IMR-90 (cell line): ENCODE results near the gene COG3. TPM values are rescaled to one million over a fixed set of nuclear protein-coding genes. Genes with fewer than 3 reads are reported as not detected.

Source experiments
- ATAC-seq: fragments of 200-7000 bp; cut with Tn5 transposase; 2 replicates; pipeline ENCODE4 v1.9.1; 2020; ENCODE audit warnings: low read depth, mild to moderate bottlenecking, moderate library complexity
- BruUV-seq: library from RNA; stranded (reverse); fragments of 400-500 nt; replicated peaks from 2 replicates; lab custom pipeline; 2021; lab: Mats Ljungman, UMichigan
- CTCF ChIA-PET: fragments of 300-600 bp; formaldehyde crosslinking; extraction: SDS; loops from one replicate; lab custom pipeline; 2021; ENCODE audit warnings: antibody characterized with exemption; lab: Yijun Ruan, JAX
- POLR2A ChIA-PET: fragments of 300-600 bp; sonication (Branson Sonifier 250); formaldehyde crosslinking; loops from one replicate; lab custom pipeline; 2022; ENCODE audit warnings: antibody characterized with exemption; ENCODE audit not compliant: unreplicated experiment; lab: Charles Lee
- DNase-seq: peaks from one replicate; pipeline ENCODE4 v3.0.0; 2013
- H2AFZ ChIP-seq: replicated peaks from 2 replicates; pipeline ENCODE3; 2013; ENCODE audit warnings: low read length, mild to moderate bottlenecking; ENCODE audit not compliant: poor library complexity
- H2AK5ac ChIP-seq: 2 replicates; pipeline ENCODE4 v1.6.1; 2013; ENCODE audit warnings: low read depth, low read length, inconsistent platforms
- H2AK9ac ChIP-seq: replicated peaks from 2 replicates; pipeline ENCODE3; 2013; ENCODE audit warnings: mild to moderate bottlenecking, low read depth, low read length, moderate library complexity; ENCODE audit not compliant: poor library complexity
- H2BK120ac ChIP-seq: 2 replicates; pipeline ENCODE4 v1.6.1; 2013; ENCODE audit warnings: low read depth, low read length, inconsistent platforms
- H2BK15ac ChIP-seq: 3 replicates; pipeline ENCODE4 v1.6.1; 2013; ENCODE audit warnings: low read depth, low read length, inconsistent platforms
- H2BK20ac ChIP-seq: 2 replicates; pipeline ENCODE4 v1.6.1; 2013; ENCODE audit warnings: low read depth, mild to moderate bottlenecking, inconsistent platforms, low read length, moderate library complexity
- H2BK5ac ChIP-seq: 2 replicates; pipeline ENCODE4 v1.6.1; 2013; ENCODE audit warnings: mild to moderate bottlenecking, low read depth, low read length, inconsistent platforms; ENCODE audit not compliant: poor library complexity, severe bottlenecking
- H3K14ac ChIP-seq: replicated peaks from 2 replicates; pipeline ENCODE4 v1.6.1; 2013; ENCODE audit warnings: low read depth, low read length, inconsistent platforms
- H3K18ac ChIP-seq: 2 replicates; pipeline ENCODE4 v1.6.1; 2013; ENCODE audit warnings: low read depth, low read length, control low read depth
- H3K23ac ChIP-seq: 2 replicates; pipeline ENCODE4 v1.6.1; 2013; ENCODE audit warnings: low read depth, low read length, inconsistent platforms
- H3K27ac ChIP-seq: 2 replicates; pipeline ENCODE4 v1.5.1; 2013; ENCODE audit warnings: mild to moderate bottlenecking, control low read depth, low read length; ENCODE audit not compliant: insufficient read depth
- H3K27me3 ChIP-seq: 2 replicates; pipeline ENCODE4 v1.6.1; 2013; ENCODE audit warnings: low read length; ENCODE audit not compliant: control insufficient read depth, insufficient read depth
- H3K36me3 ChIP-seq: 2 replicates; pipeline ENCODE4 v1.6.1; 2013; ENCODE audit warnings: low read length, mixed read lengths; ENCODE audit not compliant: control insufficient read depth, insufficient read depth
- H3K4ac ChIP-seq: 2 replicates; pipeline ENCODE4 v1.6.1; 2013; ENCODE audit warnings: low read depth, low read length, inconsistent platforms
- H3K4me1 ChIP-seq: 2 replicates; pipeline ENCODE4 v1.6.1; 2013; ENCODE audit warnings: low read length, mixed read lengths; ENCODE audit not compliant: control insufficient read depth, insufficient read depth
- H3K4me2 ChIP-seq: 2 replicates; pipeline ENCODE4 v1.6.1; 2013; ENCODE audit warnings: low read depth, mild to moderate bottlenecking, control low read depth, low read length, moderate library complexity
- H3K4me3 ChIP-seq: 2 replicates; pipeline ENCODE4 v1.5.1; 2013; ENCODE audit warnings: low read depth, mild to moderate bottlenecking, control low read depth, low read length, moderate library complexity; ENCODE audit not compliant: insufficient read depth
- H3K56ac ChIP-seq: 2 replicates; pipeline ENCODE4 v1.6.1; 2013; ENCODE audit warnings: low read length, inconsistent platforms; ENCODE audit not compliant: insufficient read depth; ENCODE audit errors: extremely low read depth
- H3K79me1 ChIP-seq, 2 experiments: 2 replicates each; pipeline ENCODE4 v1.6.1; 2013; ENCODE audit warnings: low read length in 2 of 2, inconsistent platforms in 1 of 2, low read depth in 1 of 2
- H3K9ac ChIP-seq: 2 replicates; pipeline ENCODE4 v1.6.1; 2013; ENCODE audit warnings: low read depth, low read length, control low read depth
- H3K9me1 ChIP-seq: 2 replicates; pipeline ENCODE4 v1.6.1; 2013; ENCODE audit warnings: low read length, inconsistent platforms; ENCODE audit not compliant: insufficient read depth
- H3K9me3 ChIP-seq: 2 replicates; pipeline ENCODE4 v1.6.1; 2013; ENCODE audit warnings: low read length; ENCODE audit not compliant: control insufficient read depth, insufficient read depth
- H4K20me1 ChIP-seq: 2 replicates; pipeline ENCODE4 v1.6.1; 2013; ENCODE audit warnings: low read length, inconsistent platforms; ENCODE audit not compliant: insufficient read depth
- H4K5ac ChIP-seq: 2 replicates; pipeline ENCODE4 v1.6.1; 2013; ENCODE audit warnings: mild to moderate bottlenecking, low read depth, low read length, control low read depth
- H4K8ac ChIP-seq, 2 experiments: 2 replicates each; pipeline ENCODE4 v1.6.1; 2013; ENCODE audit warnings: low read depth in 2 of 2, low read length in 2 of 2, control low read depth in 1 of 2, inconsistent platforms in 1 of 2
- H4K91ac ChIP-seq: 2 replicates; pipeline ENCODE4 v1.6.1; 2013; ENCODE audit warnings: low read depth, low read length, inconsistent platforms; ENCODE audit not compliant: insufficient read depth
- BHLHE40 ChIP-seq: fragments of 150-350 bp; IDR thresholded peaks from 2 replicates; pipeline ENCODE4 v1.6.1; 2016; ENCODE audit warnings: mild to moderate bottlenecking, low read depth, low read length
- CEBPB ChIP-seq: IDR thresholded peaks from 2 replicates; pipeline ENCODE4 v1.6.1; 2012; ENCODE audit warnings: low read depth, low read length, improper control_type of control experiment
- CHD1 ChIP-seq: IDR thresholded peaks from 2 replicates; pipeline ENCODE4 v1.6.1; 2012; ENCODE audit warnings: low read depth, low read length, improper control_type of control experiment
- ELK1 ChIP-seq: fragments of 150-350 bp; IDR thresholded peaks from 2 replicates; pipeline ENCODE4 v1.6.1; 2016; ENCODE audit warnings: low read depth, mild to moderate bottlenecking, low read length, moderate library complexity, borderline replicate concordance
- MAZ ChIP-seq: IDR thresholded peaks from 2 replicates; pipeline ENCODE4 v1.6.1; 2012; ENCODE audit warnings: low read depth, mild to moderate bottlenecking, low read length, improper control_type of control experiment, moderate library complexity, borderline replicate concordance
- NFE2L2 ChIP-seq: fragments of 150-350 bp; IDR thresholded peaks from 2 replicates; pipeline ENCODE4 v1.6.1; 2016; ENCODE audit warnings: low read depth, mild to moderate bottlenecking, low read length
- POLR2A ChIP-seq: IDR thresholded peaks from 2 replicates; pipeline ENCODE4 v1.6.1; 2012; ENCODE audit warnings: mild to moderate bottlenecking, low read depth, low read length
- RAD21 ChIP-seq: IDR thresholded peaks from 2 replicates; pipeline ENCODE4 v1.6.1; 2012; ENCODE audit warnings: low read length, improper control_type of control experiment
- RCOR1 ChIP-seq: IDR thresholded peaks from 2 replicates; pipeline ENCODE4 v1.6.1; 2012; ENCODE audit warnings: mild to moderate bottlenecking, low read length, improper control_type of control experiment; ENCODE audit not compliant: insufficient replicate concordance
- RFX5 ChIP-seq: IDR thresholded peaks from 2 replicates; pipeline ENCODE4 v1.8.0; 2012; ENCODE audit warnings: low read depth, mild to moderate bottlenecking, low read length, moderate library complexity
- SMC3 ChIP-seq: fragments of 150-350 bp; IDR thresholded peaks from 2 replicates; pipeline ENCODE4 v1.6.1; 2016; ENCODE audit warnings: low read depth, mild to moderate bottlenecking, antibody characterized with exemption, low read length, moderate library complexity
- USF2 ChIP-seq: fragments of 150-350 bp; IDR thresholded peaks from 2 replicates; pipeline ENCODE4 v1.6.1; 2017; ENCODE audit warnings: mild to moderate bottlenecking, antibody characterized with exemption, low read length, low read depth
- WGBS, 2 experiments: methylation state at CpG; one replicate each; pipeline versions ENCODE4 v1.1.5 to v1.1.7; 2013; ENCODE audit warnings: missing lambda C conversion rate in 2 of 2; ENCODE audit not compliant: insufficient read length in 1 of 2; ENCODE audit errors: extremely low coverage in 2 of 2; 5-methylcytosine and 5-hydroxymethylcytosine counted together
- dilution Hi-C: fragments of 300-500 bp; cut with HindIII; formaldehyde crosslinking; loops from one replicate; pipeline ENCODE4 v1.14.3; 2018; ENCODE audit warnings: low sequenced_read_pairs; ENCODE audit not compliant: unreplicated experiment
- in situ Hi-C: fragments of 300-500 bp; cut with MboI; formaldehyde crosslinking; loops from 3 replicates; pipeline ENCODE4 v1.14.3; 2019; ENCODE audit warnings: low sequenced_read_pairs, inconsistent platforms, mixed read lengths
- intact Hi-C: fragments of 100-400 bp; cut with micrococcal nuclease; formaldehyde crosslinking; loops from 2 replicates; pipeline ENCODE4 v1.10.0; 2022
- polyA plus RNA-seq, 3 experiments: library from polyadenylated mRNA; depleted of rRNA; stranded (reverse); fragments of >200 nt; gene quantifications; 2 replicates each; pipeline ENCODE4 v1.2.3, GENCODE V29; 2012; ENCODE audit warnings: low replicate concordance in 1 of 3
- total RNA-seq: library from RNA; depleted of rRNA; stranded (reverse); fragments of >200 nt; gene quantifications from 2 replicates; pipeline ENCODE4 v1.2.3, GENCODE V29; 2012

Gene COG3
- total and polyA plus RNA-seq, 2 of the 4 experiments (the other 2 are of a cell fraction): 21.7 to 31.9 TPM

- no CpG with 5 or more reads among the region's 1 CpG for WGBS, 2 experiments
- Histone ChIP-seq H2BK20ac (no peak overlapping the region), H3K4me2 (no peak overlapping the region), H4K5ac (no peak overlapping the region), H2AK5ac (no peak overlapping the region), H3K4ac (no peak overlapping the region), H3K4me1 (no peaks in the 10 kb centered on the region), H2BK15ac (no peak overlapping the region), H4K20me1 (no peaks in the 10 kb centered on the region), H3K27ac (no peak overlapping the region), H3K56ac (no peak overlapping the region), H3K18ac (no peak overlapping the region), H3K23ac (no peak overlapping the region; the same call in 1 of the 2 replicates), H4K8ac (no peak overlapping the region), H3K79me1 (no peaks in the 10 kb centered on the region), H3K4me3 (no peak overlapping the region), H3K9ac (no peak overlapping the region), H4K91ac (no peak overlapping the region), H2AK9ac (no peak overlapping the region), H3K9me1 (no peaks in the 10 kb centered on the region), H2BK120ac (no peak overlapping the region), H3K27me3 (peaks cover 10% of the 10 kb centered on the region), H2BK5ac (no peak overlapping the region), H2AFZ (no peak overlapping the region), H3K14ac (no peak overlapping the region), H3K9me3 (no peaks in the 10 kb centered on the region), H3K36me3 (no peaks in the 10 kb centered on the region)
- TF ChIP-seq CHD1 (no peak), ELK1 (no peak), BHLHE40 (no peak), MAZ (no peak), SMC3 (no peak), CEBPB (no peak), RCOR1 (no peak), NFE2L2 (no peak), RAD21 (no peak), USF2 (no peak), POLR2A (no peak), RFX5 (no peak)
- no peak for DNase-seq
- POLR2A ChIA-PET: no interaction called here
- dilution Hi-C loops (no loop called here), intact Hi-C loops (loop anchor here (1.0 kb wide), 1 partner anchor 34 kb away; no protein-coding TSS in a partner anchor), in situ Hi-C loops (no loop called here)
- CTCF ChIA-PET: interaction anchor here (1.4 kb wide), 1 partner anchor 9 kb away, joined by 5 read pairs; no protein-coding TSS in a partner anchor
- no TSS peak for BruUV-seq
- ATAC-seq: no peak
Measured at GRCh38 chr13:45448965-45449559, 15.7 kb upstream of the COG3 start.
